Astrocyte (in vitro differentiated cells and primary cell): ENCODE results near the gene GMFB. TPM values are rescaled to one million over a fixed set of nuclear protein-coding genes. Genes with fewer than 3 reads are reported as not detected.

Source experiments
- DNase-seq: peaks from one replicate; pipeline ENCODE4 v3.0.0-alpha.2; 2010; ENCODE audit warnings: low read depth
- FAIRE-seq: peaks from 2 replicates; lab custom pipeline; 2011; peaks lifted over from hg19 to GRCh38; lab: Jason Lieb, UNC
- H2AFZ ChIP-seq: 2 replicates; pipeline ENCODE4 v1.6.0; 2012; ENCODE audit warnings: low read depth, low read length, inconsistent platforms
- H3K27ac ChIP-seq: 2 replicates; pipeline ENCODE4 v1.5.1; 2011; ENCODE audit warnings: low read depth, low read length, inconsistent platforms
- H3K27me3 ChIP-seq: 2 replicates; pipeline ENCODE4 v1.6.0; 2011; ENCODE audit warnings: low read length, inconsistent platforms; ENCODE audit not compliant: insufficient read depth
- H3K36me3 ChIP-seq: 2 replicates; pipeline ENCODE4 v1.5.1; 2011; ENCODE audit warnings: low read length, inconsistent platforms; ENCODE audit not compliant: insufficient read depth
- H3K4me1 ChIP-seq: 2 replicates; pipeline ENCODE4 v1.5.1; 2011; ENCODE audit warnings: low read length, inconsistent platforms; ENCODE audit not compliant: insufficient read depth
- H3K4me2 ChIP-seq: 2 replicates; pipeline ENCODE4 v1.6.0; 2012; ENCODE audit warnings: low read length, inconsistent platforms
- H3K4me3 ChIP-seq: 2 replicates; pipeline ENCODE4 v1.5.1; 2011; ENCODE audit warnings: low read depth, mild to moderate bottlenecking, low read length, inconsistent platforms; ENCODE audit not compliant: insufficient read depth
- H3K79me2 ChIP-seq: 2 replicates; pipeline ENCODE4 v1.6.0; 2012; ENCODE audit warnings: mild to moderate bottlenecking, low read length, inconsistent platforms; ENCODE audit not compliant: insufficient read depth
- H3K9ac ChIP-seq: 2 replicates; pipeline ENCODE4 v1.6.0; 2012; ENCODE audit warnings: mild to moderate bottlenecking, low read length, inconsistent platforms
- H3K9me3 ChIP-seq: 2 replicates; pipeline ENCODE4 v1.5.1; 2012; ENCODE audit warnings: low read depth, mild to moderate bottlenecking, low read length, inconsistent platforms; ENCODE audit not compliant: insufficient read depth
- H4K20me1 ChIP-seq: 2 replicates; pipeline ENCODE4 v1.6.0; 2012; ENCODE audit warnings: low read length, inconsistent platforms; ENCODE audit not compliant: insufficient read depth
- H3K27ac Mint-ChIP-seq: one replicate; pipeline ENCODE4 v1.8.0; 2021; ENCODE audit warnings: mild to moderate bottlenecking, mixed read lengths; ENCODE audit not compliant: unreplicated experiment
- H3K27me3 Mint-ChIP-seq: one replicate; pipeline ENCODE4 v1.8.0; 2021; ENCODE audit warnings: low read depth, mixed read lengths; ENCODE audit not compliant: unreplicated experiment
- H3K36me3 Mint-ChIP-seq: one replicate; pipeline ENCODE4 v1.8.0; 2021; ENCODE audit warnings: low read depth, mixed read lengths; ENCODE audit not compliant: unreplicated experiment
- H3K4me1 Mint-ChIP-seq: one replicate; pipeline ENCODE4 v1.8.0; 2021; ENCODE audit warnings: low read depth, mixed read lengths; ENCODE audit not compliant: unreplicated experiment
- H3K4me3 Mint-ChIP-seq: one replicate; pipeline ENCODE4 v1.8.0; 2021; ENCODE audit warnings: mild to moderate bottlenecking, moderate library complexity, mixed read lengths; ENCODE audit not compliant: unreplicated experiment
- H3K9me3 Mint-ChIP-seq: one replicate; pipeline ENCODE4 v1.8.0; 2021; ENCODE audit warnings: mild to moderate bottlenecking, mixed read lengths; ENCODE audit not compliant: unreplicated experiment
- EZH2 ChIP-seq: IDR thresholded peaks from 2 replicates; pipeline ENCODE4 v1.6.1; 2012; ENCODE audit warnings: mild to moderate bottlenecking, low read length, inconsistent platforms; ENCODE audit not compliant: insufficient read depth
- total RNA-seq: library from RNA; stranded (reverse); gene quantifications from 2 replicates; pipeline ENCODE4 v1.2.1, GENCODE V29; 2021
- TF ChIP-seq, protein P1 (sequence below): IDR thresholded peaks from 2 replicates; pipeline ENCODE4 v1.5.1; 2011; ENCODE audit warnings: low read depth, mild to moderate bottlenecking, inconsistent platforms, low read length, moderate library complexity; ENCODE audit not compliant: insufficient read depth

GMFB gene
- total RNA-seq, 1 donor from 2014 or later, result 73.4 TPM

DNA sequence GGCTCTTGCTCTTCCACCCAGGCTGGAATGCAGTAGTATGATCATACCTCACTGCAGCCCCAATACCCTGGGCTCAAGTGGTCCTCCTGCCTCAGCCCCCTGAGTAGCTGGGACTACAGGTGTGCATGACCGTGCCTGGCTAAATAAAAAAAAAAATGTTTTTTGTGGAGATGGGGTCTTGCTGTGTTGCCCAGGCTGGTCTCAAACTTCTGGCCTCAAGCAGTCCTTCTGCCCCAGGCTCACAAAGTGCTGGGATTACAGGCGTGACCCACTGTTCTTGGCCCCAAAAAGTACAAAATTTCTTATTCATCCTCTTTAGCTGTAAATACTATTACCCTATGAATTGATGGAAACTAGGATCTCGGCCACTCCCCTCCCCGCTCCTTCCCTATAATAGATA is 35.6 kb upstream of the GMFB start:
- Histone ChIP-seq H3K27ac (no peak overlapping the region), H4K20me1 (peaks cover 6% of the 10 kb centered on the region), H3K9me3 (no peaks in the 10 kb centered on the region), H3K36me3 (peaks cover 11% of the 10 kb centered on the region), H3K27me3 (no peaks in the 10 kb centered on the region), H3K79me2 (peaks cover 22% of the 10 kb centered on the region), H3K9ac (no peak overlapping the region), H3K4me3 (no peak overlapping the region), H3K4me1 (no peaks in the 10 kb centered on the region), H2AFZ (no peak overlapping the region), H3K4me2 (no peak overlapping the region)
- no peak for DNase-seq
- Mint-ChIP-seq H3K4me3 (no peak overlapping the region), H3K4me1 (no peaks in the 10 kb centered on the region), H3K27me3 (no peaks in the 10 kb centered on the region), H3K9me3 (no peaks in the 10 kb centered on the region), H3K27ac (no peak overlapping the region), H3K36me3 (peaks cover 6% of the 10 kb centered on the region)
- no peak for FAIRE-seq
- TF ChIP-seq EZH2, result no peak
- TF ChIP-seq, protein P1, sequence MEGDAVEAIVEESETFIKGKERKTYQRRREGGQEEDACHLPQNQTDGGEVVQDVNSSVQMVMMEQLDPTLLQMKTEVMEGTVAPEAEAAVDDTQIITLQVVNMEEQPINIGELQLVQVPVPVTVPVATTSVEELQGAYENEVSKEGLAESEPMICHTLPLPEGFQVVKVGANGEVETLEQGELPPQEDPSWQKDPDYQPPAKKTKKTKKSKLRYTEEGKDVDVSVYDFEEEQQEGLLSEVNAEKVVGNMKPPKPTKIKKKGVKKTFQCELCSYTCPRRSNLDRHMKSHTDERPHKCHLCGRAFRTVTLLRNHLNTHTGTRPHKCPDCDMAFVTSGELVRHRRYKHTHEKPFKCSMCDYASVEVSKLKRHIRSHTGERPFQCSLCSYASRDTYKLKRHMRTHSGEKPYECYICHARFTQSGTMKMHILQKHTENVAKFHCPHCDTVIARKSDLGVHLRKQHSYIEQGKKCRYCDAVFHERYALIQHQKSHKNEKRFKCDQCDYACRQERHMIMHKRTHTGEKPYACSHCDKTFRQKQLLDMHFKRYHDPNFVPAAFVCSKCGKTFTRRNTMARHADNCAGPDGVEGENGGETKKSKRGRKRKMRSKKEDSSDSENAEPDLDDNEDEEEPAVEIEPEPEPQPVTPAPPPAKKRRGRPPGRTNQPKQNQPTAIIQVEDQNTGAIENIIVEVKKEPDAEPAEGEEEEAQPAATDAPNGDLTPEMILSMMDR, result no peak

DNA sequence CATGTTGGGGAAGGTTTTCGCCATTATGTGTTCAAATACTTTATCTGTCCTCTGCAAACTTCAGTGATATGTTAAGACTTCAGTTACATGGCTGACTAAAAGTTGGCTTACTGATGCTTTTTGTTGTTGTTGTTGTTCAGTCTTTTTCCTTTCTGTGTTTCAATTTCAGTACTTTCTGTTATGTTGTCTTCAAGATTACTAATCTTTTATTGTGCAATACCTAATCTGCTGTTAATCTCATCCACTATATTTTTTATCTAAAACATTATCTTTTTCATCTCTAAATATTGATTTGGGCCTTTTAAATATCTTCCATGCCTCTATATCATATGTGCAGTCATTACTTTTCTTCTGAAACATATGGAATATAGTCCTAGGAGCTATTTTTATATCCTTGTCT is 27.9 kb upstream of the GMFB start:
- H3K36me3 ChIP-seq, result peaks cover 2% of the 10 kb centered on the region
- H3K79me2 ChIP-seq, result peaks cover 74% of the 10 kb centered on the region
- H3K9ac ChIP-seq, result no peak overlapping the region
- FAIRE-seq (no peak), DNase-seq (no peak)
- H3K4me2 ChIP-seq, result no peak overlapping the region
- TF ChIP-seq EZH2, result no peak
- TF ChIP-seq, protein P1, result no peak
- no peaks in the 10 kb centered on the region for H3K4me1 ChIP-seq
- Mint-ChIP-seq H3K4me1 (peaks cover 10% of the 10 kb centered on the region), H3K36me3 (peaks cover 21% of the 10 kb centered on the region), H3K27me3 (no peaks in the 10 kb centered on the region), H3K27ac (no peak overlapping the region), H3K9me3 (peaks cover 8% of the 10 kb centered on the region), H3K4me3 (no peak overlapping the region)
- peaks cover 32% of the 10 kb centered on the region for H4K20me1 ChIP-seq
- no peak overlapping the region for H3K27ac ChIP-seq
- H2AFZ ChIP-seq, result no peak overlapping the region
- no peak overlapping the region for H3K4me3 ChIP-seq
- H3K9me3 ChIP-seq, result no peaks in the 10 kb centered on the region
- H3K27me3 ChIP-seq, result no peaks in the 10 kb centered on the region

DNA sequence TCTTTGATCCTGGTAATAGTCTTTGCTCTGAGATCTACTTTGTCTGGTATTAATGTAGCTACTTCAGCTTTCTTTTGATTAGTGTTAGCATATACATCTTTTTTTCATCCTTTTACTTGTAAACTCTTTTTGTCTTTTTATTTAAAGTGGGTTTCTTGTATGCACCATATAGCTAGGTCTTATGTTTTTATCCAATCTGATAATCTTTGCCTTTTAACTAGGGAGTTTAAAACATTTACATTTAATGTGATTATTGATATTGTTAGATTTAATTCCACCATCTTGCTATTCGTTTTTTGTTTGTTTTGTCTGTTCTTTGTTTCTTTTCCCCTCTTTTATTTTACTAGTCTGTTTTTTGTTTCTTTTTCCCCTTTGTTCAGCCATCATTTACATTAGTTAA is 26.9 kb upstream of the GMFB start:
- peaks cover 1% of the 10 kb centered on the region for H3K4me1 ChIP-seq
- H4K20me1 ChIP-seq, result peaks cover 38% of the 10 kb centered on the region
- peaks cover 2% of the 10 kb centered on the region for H3K36me3 ChIP-seq
- peaks cover 21% of the 10 kb centered on the region for H3K36me3 Mint-ChIP-seq
- H3K79me2 ChIP-seq, result peaks cover 79% of the 10 kb centered on the region
- no peak overlapping the region for H3K9ac ChIP-seq
- no peak overlapping the region for H3K4me2 ChIP-seq
- H3K9me3 ChIP-seq, result no peaks in the 10 kb centered on the region
- H3K4me3 ChIP-seq, result no peak overlapping the region
- H3K27ac Mint-ChIP-seq, result no peak overlapping the region
- FAIRE-seq, result no peak
- H3K9me3 Mint-ChIP-seq, result peaks cover 8% of the 10 kb centered on the region
- H3K4me1 Mint-ChIP-seq, result peaks cover 15% of the 10 kb centered on the region
- no peak overlapping the region for H3K4me3 Mint-ChIP-seq
- H3K27me3 ChIP-seq, result no peaks in the 10 kb centered on the region
- H3K27me3 Mint-ChIP-seq, result no peaks in the 10 kb centered on the region
- no peak overlapping the region for H2AFZ ChIP-seq
- H3K27ac ChIP-seq, result no peak overlapping the region
- TF ChIP-seq EZH2, result no peak
- TF ChIP-seq, protein P1, result no peak
- DNase-seq, result no peak
